ENCODE results near the gene SLC25A44.

Gene SLC25A44

GRCh38 chr1:156193488-156194299 is at the start of gene SLC25A44:
SLC25A44 (plus strand) TSS chr1:156194104; CDS start chr1:156199848, 5,744 bp downstream.
- Histone ChIP-seq H3K4me2 (ENCODE audit: low read depth, low read length) (peak within 1 kb of the TSS; percentile 90), H3K4me3 (ENCODE audit: low read length) (peak within 1 kb of the TSS; percentile 85), H3K27ac (ENCODE audit: low read length) (peak within 1 kb of the TSS; percentile 77), H3F3A (ENCODE audit: insufficient read depth, low read length) (peaks cover 22% of the 10 kb centered on the region), H3K36me3 (replicated peaks; ENCODE audit: insufficient read depth, low read length) (0 out of 2 replicates have a peak, but pooled peaks cover 5% of the 10 kb centered on the region), H2AFZ (ENCODE audit: low read length) (peak within 1 kb of the TSS; percentile 59), H3K79me2 (ENCODE audit: low read length) (peaks cover 54% of the 10 kb centered on the region), H4K20me1 (ENCODE audit: insufficient read depth, low read length) (no peaks in the 10 kb centered on the region), H3K9me3 (replicated peaks; ENCODE audit: insufficient read depth, low read length) (no peaks in the 10 kb centered on the region), H3K27me3 (replicated peaks; ENCODE audit: insufficient read depth, low read length) (no peaks in the 10 kb centered on the region), H3K9me2 (replicated peaks; ENCODE audit: insufficient read depth, low read length) (no peaks in the 10 kb centered on the region), H3K4me1 (ENCODE audit: low read length) (peaks cover 21% of the 10 kb centered on the region), H3K9ac (ENCODE audit: low read length) (peak within 1 kb of the TSS; percentile 83)
- no peak for TF ChIP-seq EZH2 (optimal IDR thresholded peaks at IDR 0.05; ENCODE audit: low read depth, low read length)
- TF ChIP-seq EZH2phosphoT487 (IDR thresholded peaks at IDR 0.05; ENCODE audit: low read length): no peak
- TF ChIP-seq, protein P1, sequence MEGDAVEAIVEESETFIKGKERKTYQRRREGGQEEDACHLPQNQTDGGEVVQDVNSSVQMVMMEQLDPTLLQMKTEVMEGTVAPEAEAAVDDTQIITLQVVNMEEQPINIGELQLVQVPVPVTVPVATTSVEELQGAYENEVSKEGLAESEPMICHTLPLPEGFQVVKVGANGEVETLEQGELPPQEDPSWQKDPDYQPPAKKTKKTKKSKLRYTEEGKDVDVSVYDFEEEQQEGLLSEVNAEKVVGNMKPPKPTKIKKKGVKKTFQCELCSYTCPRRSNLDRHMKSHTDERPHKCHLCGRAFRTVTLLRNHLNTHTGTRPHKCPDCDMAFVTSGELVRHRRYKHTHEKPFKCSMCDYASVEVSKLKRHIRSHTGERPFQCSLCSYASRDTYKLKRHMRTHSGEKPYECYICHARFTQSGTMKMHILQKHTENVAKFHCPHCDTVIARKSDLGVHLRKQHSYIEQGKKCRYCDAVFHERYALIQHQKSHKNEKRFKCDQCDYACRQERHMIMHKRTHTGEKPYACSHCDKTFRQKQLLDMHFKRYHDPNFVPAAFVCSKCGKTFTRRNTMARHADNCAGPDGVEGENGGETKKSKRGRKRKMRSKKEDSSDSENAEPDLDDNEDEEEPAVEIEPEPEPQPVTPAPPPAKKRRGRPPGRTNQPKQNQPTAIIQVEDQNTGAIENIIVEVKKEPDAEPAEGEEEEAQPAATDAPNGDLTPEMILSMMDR (IDR thresholded peaks at IDR 0.05; ENCODE audit: low read length): peak; percentile 46
- peak; percentile 100 for DNase-seq

GRCh38 chr1:156144742-156145141 is 49.2 kb upstream of the SLC25A44 start:
- Histone ChIP-seq H3K4me1 (ENCODE audit: low read length) (peaks cover 35% of the 10 kb centered on the region), H3K79me2 (ENCODE audit: low read length) (no peaks in the 10 kb centered on the region; the same call in 1 of the 2 replicates), H3K9me2 (replicated peaks; ENCODE audit: insufficient read depth, low read length) (no peaks in the 10 kb centered on the region), H3K4me3 (ENCODE audit: low read length) (no peak overlapping the region), H3K9me3 (replicated peaks; ENCODE audit: insufficient read depth, low read length) (no peaks in the 10 kb centered on the region), H3K4me2 (ENCODE audit: low read depth, low read length) (no peak overlapping the region), H3K27me3 (replicated peaks; ENCODE audit: insufficient read depth, low read length) (no peaks in the 10 kb centered on the region), H3F3A (ENCODE audit: insufficient read depth, low read length) (peaks cover 31% of the 10 kb centered on the region), H3K36me3 (replicated peaks; ENCODE audit: insufficient read depth, low read length) (no peaks in the 10 kb centered on the region), H3K27ac (ENCODE audit: low read length) (no peak overlapping the region), H3K9ac (ENCODE audit: low read length) (no peak overlapping the region), H4K20me1 (ENCODE audit: insufficient read depth, low read length) (no peaks in the 10 kb centered on the region), H2AFZ (ENCODE audit: low read length) (no peak overlapping the region)
- no peak for DNase-seq
- TF ChIP-seq EZH2 (optimal IDR thresholded peaks at IDR 0.05; ENCODE audit: low read depth, low read length) (no peak), EZH2phosphoT487 (IDR thresholded peaks at IDR 0.05; ENCODE audit: low read length) (no peak)
- TF ChIP-seq, protein P1 (IDR thresholded peaks at IDR 0.05; ENCODE audit: low read length): no peak

DNA sequence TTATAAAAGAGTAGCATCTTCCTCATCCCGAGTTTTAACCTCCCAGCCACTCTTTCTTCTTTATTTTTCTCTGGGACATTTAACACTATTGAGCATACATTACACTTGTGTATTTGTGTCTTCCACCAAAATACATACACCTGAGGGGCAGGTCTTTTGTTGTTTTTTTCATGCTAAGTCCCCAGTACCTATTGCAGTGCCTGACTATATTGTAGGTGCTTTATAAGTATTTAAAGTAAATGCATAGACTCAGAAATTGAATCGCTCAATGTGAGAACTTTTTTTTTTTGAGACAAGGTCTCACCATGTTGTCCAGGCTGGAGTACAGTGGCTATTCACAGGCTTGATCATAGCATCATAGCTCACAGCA is 48.3 kb upstream of the SLC25A44 start:
- no peak for DNase-seq
- H3F3A ChIP-seq (ENCODE audit: insufficient read depth, low read length): peaks cover 40% of the 10 kb centered on the region
- no peak overlapping the region for H3K9ac ChIP-seq (ENCODE audit: low read length)
- peaks cover 43% of the 10 kb centered on the region for H3K4me1 ChIP-seq (ENCODE audit: low read length)
- H3K9me3 ChIP-seq (replicated peaks; ENCODE audit: insufficient read depth, low read length): no peaks in the 10 kb centered on the region
- no peaks in the 10 kb centered on the region for H3K27me3 ChIP-seq (replicated peaks; ENCODE audit: insufficient read depth, low read length)
- peak overlapping the region; percentile 71 for H3K4me2 ChIP-seq (ENCODE audit: low read depth, low read length)
- peak overlapping the region; percentile 35; the same call in 1 of the 2 replicates for H3K4me3 ChIP-seq (ENCODE audit: low read length)
- peaks cover 9% of the 10 kb centered on the region for H3K79me2 ChIP-seq (ENCODE audit: low read length)
- H4K20me1 ChIP-seq (ENCODE audit: insufficient read depth, low read length): no peaks in the 10 kb centered on the region
- no peaks in the 10 kb centered on the region for H3K9me2 ChIP-seq (replicated peaks; ENCODE audit: insufficient read depth, low read length)
- peak overlapping the region; percentile 44 for H2AFZ ChIP-seq (ENCODE audit: low read length)
- no peaks in the 10 kb centered on the region for H3K36me3 ChIP-seq (replicated peaks; ENCODE audit: insufficient read depth, low read length)
- no peak for TF ChIP-seq EZH2 (optimal IDR thresholded peaks at IDR 0.05; ENCODE audit: low read depth, low read length)
- no peak overlapping the region; the same call in 1 of the 2 replicates for H3K27ac ChIP-seq (ENCODE audit: low read length)
